Jurkat, Clone E6-1 (cell line): ENCODE results near the gene DBNDD1.

Source experiments
- DNase-seq: peaks from one replicate; pipeline ENCODE4 v3.0.0-alpha.2; 2011; ENCODE audit warnings: low read depth, low spot score
- H3K4me3 ChIP-seq: 2 replicates; pipeline ENCODE4 v1.5.1; 2011; ENCODE audit warnings: mild to moderate bottlenecking, low read length, control low read depth, moderate library complexity

The DBNDD1 gene

DNA sequence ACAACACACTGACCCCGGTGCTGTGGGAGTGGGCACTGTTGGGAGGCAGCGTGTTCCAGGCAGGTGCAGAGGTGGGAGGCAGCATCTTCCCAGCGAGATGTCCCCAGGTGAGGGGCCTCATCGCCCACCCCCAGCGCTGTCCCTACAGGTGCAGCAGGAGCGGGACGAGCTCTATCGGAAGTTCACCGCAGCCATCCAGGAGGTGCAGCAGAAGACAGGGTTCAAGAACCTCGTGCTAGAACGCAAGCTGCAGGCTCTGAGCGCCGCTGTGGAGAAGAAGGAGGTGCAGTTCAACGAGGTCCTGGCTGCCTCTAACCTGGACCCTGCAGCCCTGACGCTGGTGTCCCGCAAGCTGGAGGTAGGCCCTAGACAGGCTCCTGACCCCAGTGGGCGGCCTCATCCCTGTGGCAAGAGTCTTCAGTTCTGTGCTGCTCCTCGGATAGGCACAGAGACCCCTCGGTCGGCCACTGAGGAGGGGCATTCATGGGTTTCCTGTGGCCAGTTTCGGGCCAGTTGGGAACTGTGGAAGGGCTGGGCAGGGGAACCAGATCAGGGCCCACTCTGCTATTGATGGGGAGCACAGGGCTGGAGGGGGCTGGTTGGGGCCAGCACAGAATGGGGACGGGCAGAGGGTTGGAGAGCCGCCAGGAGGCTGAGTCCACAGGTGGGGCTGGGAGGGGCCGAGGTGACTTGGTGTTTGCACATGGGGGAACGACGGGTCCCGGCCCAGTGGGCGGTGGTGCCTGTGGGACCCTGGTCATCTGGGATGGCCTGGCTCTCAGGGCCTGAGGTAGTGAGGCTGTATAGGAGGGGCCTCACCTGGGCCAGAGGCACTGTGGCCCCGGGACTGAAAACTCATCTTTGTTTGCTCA lies 21.1 kb upstream of the DBNDD1 start:
- DNase-seq = no peak
- no peak overlapping the region for H3K4me3 ChIP-seq

GRCh38 chr16:90037276-90037675 lies 18.0 kb upstream of the DBNDD1 start:
- H3K4me3 ChIP-seq = no peak overlapping the region
- DNase-seq = no peak

GRCh38 chr16:90035902-90036301 lies 16.6 kb upstream of the DBNDD1 start:
- DNase-seq = no peak

DNA sequence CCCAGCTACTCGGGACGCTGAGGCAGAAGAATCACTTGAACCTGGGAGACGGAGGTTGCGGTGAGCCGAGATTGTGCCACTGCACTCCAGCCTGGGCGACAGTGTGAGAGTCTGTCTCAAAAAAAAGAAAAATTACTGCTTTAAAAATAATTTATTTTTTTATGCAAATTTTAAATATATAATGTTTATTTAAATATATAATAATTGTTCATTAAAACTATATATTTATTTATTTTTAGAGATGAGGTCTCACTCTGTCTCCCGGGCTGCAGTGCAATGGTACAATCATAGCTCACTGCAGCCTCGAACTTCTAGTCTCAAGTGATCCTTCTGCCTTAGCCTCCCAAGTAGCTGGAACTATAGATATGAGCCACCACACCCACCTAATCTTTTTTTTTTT lies 15.2 kb upstream of the DBNDD1 start:
- H3K4me3 ChIP-seq = no peak overlapping the region
- DNase-seq = no peak

More at GRCh38 chr16:90035902-90036301, 16.6 kb upstream of the DBNDD1 start:
- H3K4me3 ChIP-seq = no peak overlapping the region

- DNase-seq = no peak
- H3K4me3 ChIP-seq = no peak overlapping the region
Measured at GRCh38 chr16:90033387-90033786, 14.1 kb upstream of the DBNDD1 start.

- no peak for DNase-seq
- H3K4me3 ChIP-seq = no peak overlapping the region
Measured at GRCh38 chr16:90032674-90033331, 13.5 kb upstream of the DBNDD1 start.

DNA sequence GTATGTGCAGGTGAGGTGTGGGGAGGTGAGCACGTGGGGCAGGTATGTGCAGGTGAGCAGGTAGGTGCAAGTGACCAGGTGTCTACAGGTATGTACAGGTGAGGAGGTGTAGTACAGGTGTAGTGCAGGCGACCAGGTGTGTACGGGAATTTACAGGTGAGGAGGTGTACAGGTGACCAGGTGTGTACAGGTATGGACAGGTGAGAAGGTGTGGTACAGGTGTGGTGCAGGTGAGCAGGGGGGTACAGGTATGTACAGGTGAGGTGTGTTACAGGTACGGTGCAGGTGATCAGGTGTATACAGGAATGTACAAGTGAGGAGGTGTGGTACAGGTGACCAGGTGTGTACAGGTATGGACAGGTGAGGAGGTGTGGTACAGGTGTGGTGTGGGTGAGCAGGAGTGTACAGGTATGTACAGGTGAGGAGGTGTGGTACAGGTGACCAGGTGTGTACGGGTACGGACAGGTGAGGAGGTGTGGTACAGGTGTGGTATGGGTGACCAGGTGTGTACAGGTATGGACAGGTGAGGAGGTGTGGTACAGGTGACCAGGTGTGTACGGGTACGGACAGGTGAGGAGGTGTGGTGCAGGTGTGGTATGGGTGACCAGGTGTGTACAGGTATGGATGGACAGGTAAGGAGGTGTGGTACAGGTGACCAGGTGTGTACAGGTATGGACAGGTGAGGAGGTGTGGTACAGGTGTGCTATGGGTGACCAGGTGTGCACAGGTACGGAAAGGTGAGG lies 12.8 kb upstream of the DBNDD1 start:
- no peak for DNase-seq
- H3K4me3 ChIP-seq = no peak overlapping the region

- DNase-seq = no peak
- H3K4me3 ChIP-seq = no peak overlapping the region
Measured at GRCh38 chr16:90031186-90031930, 12.1 kb upstream of the DBNDD1 start.

- no peak for DNase-seq
- no peak overlapping the region for H3K4me3 ChIP-seq
Measured at GRCh38 chr16:90028985-90029384, 9.7 kb upstream of the DBNDD1 start.

GRCh38 chr16:90027611-90028010 lies 8.4 kb upstream of the DBNDD1 start:
- no peak overlapping the region for H3K4me3 ChIP-seq
- no peak for DNase-seq

DNA sequence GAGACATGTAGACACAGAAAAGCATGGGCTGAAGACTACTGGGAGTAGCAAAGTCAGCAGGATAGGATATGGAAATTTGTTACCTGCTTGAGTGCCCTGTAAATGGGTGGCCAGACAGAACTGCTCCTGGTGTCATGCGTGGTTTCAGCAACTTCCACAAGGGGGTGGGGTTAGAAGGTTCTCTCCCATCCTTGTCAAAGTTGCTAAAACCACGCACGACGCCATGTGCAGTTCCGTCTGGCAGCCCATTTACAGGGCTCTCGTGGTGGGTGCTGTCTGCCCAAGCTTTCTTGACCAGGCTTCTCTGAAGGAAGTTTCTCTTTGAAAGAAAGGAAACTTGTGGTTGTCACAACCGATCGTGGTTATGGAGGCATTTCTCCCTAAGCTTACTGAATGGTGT lies 6.9 kb upstream of the DBNDD1 start:
- DNase-seq = no peak
- no peak overlapping the region for H3K4me3 ChIP-seq

DNA sequence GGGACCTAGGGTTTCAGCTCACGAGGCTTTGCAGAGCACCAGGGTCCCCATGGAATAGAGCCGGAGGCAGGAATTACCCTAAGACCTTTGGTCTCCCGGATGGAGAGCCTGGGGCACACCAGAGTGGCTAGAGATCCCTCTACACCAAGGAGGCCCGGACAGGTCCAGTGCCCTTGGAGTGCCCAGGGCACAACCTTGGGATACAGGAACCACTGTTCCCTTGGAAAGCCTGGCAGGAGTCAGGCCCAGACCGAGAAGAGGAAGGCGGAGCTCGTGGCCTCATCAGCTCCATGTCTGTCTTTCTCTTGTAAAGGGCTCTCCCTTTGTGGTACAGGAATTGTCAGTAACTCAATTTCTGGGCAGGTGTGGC lies 3.8 kb upstream of the DBNDD1 start:
- peak overlapping the region; percentile 65 for H3K4me3 ChIP-seq
- DNase-seq = no peak

- DNase-seq = peak; percentile 69
- peak overlapping the region; percentile 65 for H3K4me3 ChIP-seq
Measured at GRCh38 chr16:90022209-90023077, 3.2 kb upstream of the DBNDD1 start.

- no peak for DNase-seq
- no peak overlapping the region for H3K4me3 ChIP-seq
Measured at GRCh38 chr16:90020838-90021382, 1.7 kb upstream of the DBNDD1 start.

DNA sequence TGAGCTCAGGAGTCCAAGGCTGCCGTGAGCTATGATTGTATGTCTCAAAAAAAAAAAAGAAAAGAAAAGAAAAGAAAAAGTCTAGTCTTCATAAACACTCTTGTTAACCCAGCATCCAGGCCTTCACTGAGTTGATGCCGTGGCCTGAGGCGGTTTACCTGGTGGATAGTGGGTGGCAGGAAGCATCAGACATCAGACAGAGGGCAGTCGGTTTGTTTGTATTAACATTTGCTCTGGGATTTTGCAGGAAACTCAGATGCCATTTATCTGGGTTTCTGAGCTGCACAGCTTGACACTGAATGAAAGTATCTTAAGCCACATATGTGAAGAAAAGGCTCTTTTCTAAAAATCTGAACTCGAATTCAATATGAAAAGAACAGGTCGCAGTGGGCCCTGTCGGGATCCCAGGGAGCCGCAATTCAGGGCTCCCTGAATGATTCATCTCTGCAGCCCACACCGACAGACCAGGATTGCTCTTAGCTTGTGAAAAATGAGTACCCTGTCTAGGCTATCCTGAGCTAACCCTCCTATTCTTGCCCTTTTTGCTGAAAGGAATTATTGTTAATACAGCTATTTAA lies 1.1 kb upstream of the DBNDD1 start:
- H3K4me3 ChIP-seq = peak overlapping the region; percentile 43

GRCh38 chr16:90019543-90020259 lies 445 bp upstream of the DBNDD1 start:
- DNase-seq = no peak

More for the DNA sequence above, 1.1 kb upstream of the DBNDD1 start:
- no peak for DNase-seq

DNA sequence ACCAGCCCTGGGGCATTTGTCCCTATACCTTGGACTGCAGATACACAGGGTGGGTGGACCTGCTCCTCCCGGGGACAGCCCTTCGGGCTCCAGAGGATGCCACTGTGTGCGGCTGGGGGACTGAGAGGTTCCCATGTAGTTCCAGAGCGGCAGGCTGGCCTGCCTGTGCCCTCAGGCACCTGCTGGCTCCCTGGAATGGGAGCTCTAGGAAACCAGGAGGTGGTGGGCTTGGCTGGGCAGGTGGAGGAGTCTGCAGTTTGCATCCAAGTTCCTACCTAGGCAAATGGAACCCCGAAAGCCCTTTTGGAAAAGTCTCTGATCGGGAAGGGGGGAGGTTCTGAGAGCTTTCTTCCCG lies 982 bp downstream of the DBNDD1 start:
- no peak overlapping the region for H3K4me3 ChIP-seq
- DNase-seq = no peak

More at GRCh38 chr16:90019543-90020259, 445 bp upstream of the DBNDD1 start:
- peak overlapping the region; percentile 43 for H3K4me3 ChIP-seq
